Ureter (tissue), 1 donor: ENCODE measurements around the gene ZNF787. TPM values are rescaled to one million over a fixed set of nuclear protein-coding genes. Genes with fewer than 3 reads are reported as not detected.

Experiments used
- DNase-seq: peaks from one replicate; pipeline ENCODE4 v3.0.0-alpha.2; 2020; ENCODE audit warnings: low spot score
- total RNA-seq: library from RNA; stranded (reverse); gene quantifications from one replicate; pipeline ENCODE4 v1.2.4, GENCODE V29; 2023
- donor health status: DM: yes; HTN: yes; CAD: no.

ZNF787 gene
- total RNA-seq, 1 donor from 2014 or later: 32.4 TPM

DNA sequence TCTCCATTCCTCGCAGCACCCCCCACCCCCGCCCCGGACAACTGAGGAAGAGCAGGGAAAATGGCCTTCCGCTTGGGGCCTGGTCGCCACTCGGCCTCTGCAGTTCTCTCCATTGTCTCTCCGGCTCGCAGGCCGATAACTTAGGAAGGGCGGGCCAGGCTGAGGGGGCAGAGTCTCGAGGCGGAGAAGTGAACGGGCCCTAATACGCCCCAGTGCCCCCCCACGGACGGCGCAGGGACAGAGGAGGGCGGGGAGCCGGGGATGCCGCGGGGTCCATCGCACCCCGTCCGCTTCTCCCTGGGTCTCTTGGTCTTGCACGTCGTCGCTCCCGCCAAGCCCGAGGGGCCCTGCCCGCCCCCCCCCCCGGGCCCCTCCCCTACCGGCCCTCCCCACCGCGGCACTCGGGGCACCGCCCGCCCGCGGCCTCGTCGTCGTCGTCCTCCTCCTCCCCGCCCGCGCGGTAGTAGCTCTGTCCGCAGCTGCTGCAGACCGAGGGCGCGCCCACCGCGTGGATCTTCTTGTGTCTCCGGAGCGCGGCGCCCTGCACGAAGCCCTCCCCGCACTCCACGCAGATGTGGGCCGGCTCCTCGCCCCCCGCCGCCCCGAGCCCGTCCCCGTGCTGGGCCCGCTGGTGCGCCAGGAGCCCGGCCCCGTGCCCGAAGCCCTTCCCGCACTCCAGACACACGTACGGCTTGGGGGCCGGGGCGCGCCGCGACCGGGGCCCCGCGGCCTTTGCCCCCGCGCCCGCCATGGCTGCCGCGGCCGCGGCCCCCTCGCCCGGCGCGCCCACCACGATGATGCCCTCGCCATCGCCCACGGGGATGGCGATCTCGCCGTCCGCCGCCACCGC is 33.2 kb downstream of the ZNF787 start:
- DNase-seq: no peak

DNA sequence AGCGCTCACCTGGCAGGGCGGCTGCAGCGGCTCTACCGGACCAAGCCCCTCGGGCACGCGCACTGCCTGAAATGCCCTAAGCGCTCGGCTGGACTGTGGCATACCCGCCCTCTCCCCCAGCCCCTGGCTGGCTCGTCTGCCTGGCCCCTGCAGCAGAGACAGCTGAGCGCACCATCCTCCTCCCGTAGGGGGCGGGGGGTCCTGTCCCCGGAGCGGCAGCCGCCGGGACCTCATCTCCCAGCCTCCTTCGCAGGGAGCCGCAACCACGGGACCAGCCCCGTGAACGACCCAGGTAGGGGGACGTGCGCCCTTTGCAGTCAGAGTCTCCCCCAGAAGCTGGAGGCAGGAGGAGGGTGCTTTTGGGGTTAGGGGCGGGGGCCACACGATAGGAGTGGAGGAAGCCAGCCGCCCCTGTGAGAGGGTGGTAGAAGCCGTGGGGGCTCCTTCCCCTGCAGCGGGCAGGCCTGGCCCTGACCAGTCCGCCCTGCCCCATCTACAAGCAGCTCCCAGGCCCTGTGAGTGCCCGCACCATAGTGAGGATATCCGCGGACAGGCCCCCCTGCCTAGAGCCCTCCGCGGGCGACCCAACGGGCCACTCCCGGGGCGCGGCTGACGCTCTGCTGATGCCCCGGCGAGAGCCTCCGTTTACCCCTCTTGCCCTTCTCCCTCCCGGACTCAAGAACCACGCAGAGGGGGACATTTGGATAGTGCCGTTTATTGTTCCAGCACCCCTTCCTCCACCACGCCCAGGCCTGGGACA is 34.2 kb downstream of the ZNF787 start:
- DNase-seq: no peak

DNA sequence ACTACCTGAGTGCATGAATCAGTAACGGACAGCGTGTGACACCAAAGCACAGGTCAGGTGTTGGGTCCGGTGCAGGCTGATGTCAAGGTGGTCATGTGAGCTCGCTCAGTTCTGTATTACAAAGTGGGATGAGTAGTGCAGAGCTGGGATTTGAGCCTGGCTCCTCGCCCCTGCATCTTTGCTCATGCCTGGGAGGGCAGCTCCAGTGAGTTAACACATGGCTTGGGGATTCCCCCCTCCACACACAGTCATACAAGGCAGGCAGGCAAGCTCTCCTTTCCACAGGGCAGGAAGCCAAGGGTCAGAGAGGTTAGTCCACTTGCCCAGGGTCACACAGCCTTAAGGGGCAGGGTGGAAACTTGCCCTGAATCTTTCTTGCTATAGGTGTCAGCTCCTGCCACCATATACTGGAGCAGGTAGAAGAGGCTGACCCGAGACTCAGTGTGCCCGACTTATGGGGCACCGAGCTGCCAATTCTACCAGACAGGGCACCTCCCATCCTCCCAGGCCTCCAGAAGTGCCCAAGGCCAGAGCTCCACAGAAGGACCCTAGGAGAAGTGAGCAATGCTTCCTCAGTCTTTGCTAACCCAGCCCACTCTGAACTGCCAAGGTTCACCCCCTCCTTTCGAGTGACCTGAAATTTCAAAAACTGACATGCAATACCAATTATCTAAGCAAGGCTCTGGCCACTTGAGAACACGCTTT is 35.4 kb downstream of the ZNF787 start:
- no peak for DNase-seq

DNA sequence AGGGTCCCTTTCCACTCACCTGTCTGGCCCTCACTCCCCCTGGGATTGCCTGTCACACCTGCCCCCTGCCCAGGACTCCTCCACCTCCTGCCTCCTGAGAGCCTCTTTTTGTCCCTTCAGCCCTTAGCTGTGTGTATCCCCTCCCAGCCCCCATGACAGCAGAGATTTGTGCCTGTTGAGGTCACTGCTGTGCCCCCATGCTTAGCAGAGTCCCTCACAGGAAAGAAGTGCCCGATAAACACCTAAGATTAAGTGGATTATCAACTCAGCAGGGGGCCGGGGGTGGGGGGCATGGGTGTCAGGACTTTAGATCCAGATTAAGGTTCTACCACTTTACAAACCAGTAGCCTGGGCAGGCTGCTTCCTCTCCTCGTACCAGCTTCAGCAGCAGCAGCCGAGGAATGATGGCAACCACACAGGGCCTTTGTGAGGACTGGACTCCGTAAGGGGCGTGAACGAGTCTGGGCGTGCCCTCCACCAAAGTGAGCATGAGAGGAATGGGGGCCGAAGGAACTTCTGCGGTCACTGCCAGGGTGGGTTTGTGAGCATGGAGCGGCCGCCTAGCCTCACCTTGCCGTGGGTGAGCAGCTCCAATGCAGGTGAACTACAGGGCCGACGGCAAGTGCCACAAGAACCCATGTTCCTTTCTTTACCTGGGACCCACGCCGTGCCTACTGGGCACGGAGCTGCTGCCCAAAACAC is 36.1 kb downstream of the ZNF787 start:
- no peak for DNase-seq

DNA sequence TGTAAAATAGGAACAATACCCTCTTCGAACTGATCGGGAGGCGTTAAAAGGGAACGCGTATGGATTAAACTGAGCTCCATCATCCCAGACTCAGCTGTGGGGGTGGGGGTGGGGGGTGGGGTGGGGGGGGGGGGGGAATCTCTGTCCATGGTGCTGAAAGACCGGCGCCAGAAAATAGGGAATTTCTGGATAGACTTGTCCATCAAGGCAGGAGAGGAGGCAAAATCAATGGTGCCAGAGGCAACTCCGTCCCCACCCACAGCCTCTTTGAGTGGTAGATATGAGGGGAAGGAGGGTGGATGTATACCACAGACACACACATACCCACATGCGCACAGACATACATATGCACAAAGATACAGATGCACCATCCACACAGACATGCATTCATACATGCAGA is 37.4 kb downstream of the ZNF787 start:
- no peak for DNase-seq

DNA sequence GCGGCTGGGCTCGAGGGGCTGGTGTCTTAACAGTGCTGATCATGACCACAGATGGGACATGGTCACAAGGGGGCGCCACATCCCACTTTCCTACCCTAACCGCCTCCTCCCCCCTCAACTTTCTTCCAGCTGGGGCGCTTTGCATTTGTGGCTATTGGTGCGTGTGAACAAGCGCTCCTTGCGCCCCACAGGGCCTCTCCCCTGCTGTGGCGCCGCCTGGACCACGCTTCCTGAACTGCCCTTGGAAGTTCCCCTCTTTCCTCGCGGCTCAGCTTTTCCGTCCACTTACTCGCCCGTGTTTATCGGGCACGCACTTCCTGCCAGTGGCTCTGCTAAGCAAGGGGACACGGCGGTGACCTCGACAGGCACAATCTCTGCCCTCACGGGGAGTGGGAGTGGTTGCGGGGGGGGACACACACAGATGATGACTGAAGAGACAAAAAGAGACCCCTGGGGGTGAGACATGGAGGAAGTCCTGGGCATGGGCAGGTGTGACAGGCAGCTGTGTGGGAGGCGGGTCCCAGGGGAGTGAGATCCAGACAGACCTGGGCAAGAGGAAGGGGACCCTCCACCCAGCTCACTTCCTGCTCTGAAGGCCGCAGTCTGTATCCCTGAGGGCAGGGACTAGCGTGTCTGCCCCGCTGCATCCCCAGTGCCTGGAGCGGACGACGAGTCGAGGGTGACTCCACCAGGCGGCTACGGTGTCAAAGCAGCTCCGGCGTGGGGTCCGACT is 40.3 kb downstream of the ZNF787 start:
- DNase-seq: peak; percentile 71

DNA sequence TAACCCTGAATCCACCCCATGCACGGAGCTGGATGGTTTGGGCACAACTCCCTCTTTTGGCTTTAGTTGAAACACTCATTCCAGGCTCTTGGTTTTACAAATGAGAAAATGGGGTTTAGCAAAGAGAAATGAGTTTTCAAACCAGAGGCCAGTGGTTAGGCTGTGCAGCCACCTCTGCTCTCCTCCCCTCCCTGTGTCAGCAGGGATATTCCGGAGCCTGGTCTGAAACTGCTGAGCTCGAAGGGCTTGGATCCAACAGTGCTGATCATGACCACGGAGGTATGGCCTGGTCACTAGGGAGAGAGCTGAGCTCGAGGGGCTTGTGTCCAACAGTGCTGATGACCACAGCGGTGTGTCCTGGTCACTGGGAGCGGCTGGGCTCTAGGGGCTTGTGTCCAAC is 41.5 kb downstream of the ZNF787 start:
- DNase-seq: no peak

DNA sequence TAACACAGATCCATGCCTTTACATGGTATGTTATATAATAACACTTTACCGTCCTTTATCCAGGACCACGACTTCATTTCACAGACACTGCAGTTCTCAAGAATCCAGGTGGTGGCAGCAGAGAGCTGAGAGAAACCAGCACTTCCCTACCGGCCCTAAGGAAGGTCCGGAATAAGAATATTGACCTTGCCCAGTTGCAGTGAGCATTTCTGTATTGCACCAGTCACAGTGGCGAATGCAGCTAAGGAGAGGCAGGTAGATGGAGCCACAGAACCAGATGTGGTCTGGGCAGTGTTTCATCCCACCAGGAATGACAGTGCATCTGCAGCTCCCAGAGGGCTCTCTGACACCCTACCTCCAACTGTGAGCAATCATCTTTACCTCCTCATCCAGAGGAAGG is 44.6 kb downstream of the ZNF787 start:
- DNase-seq: no peak

DNA sequence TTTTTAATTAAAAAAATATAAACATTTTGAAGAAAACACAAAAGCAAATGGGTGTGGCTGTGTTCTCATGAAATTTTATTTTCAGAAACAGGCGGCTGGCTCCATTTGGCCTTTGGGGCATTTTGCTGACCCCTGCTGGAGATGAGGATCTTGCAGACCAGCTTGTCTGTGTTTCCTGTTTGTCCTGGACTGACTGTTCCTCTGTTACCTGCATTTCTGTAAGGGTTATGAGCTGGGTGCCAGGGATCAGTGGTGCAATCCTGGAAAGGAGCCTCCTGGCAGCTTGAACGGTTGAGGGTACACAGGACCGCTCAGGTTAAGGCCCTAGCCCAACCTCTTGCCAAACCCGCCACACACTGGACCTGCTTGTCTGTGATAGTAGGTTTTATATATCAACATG is 49.9 kb downstream of the ZNF787 start:
- DNase-seq: no peak

DNA sequence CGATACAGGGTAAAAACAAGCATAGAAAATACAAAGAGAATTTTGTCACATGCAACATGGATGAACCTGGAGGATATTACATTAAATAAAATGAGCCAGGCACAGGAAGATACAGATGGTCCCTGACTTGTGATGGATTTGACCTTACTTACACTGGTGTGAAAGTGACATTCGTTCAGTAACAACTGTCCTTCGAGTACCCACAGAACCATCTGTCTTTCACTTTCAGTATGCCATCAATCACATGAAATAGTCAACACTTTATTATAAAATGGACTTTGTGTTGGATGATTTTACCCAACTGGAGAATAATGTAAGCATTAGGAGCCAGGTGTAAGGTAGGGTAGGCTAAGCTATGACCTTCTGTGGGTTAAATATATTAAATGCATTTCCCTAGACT is 51.5 kb downstream of the ZNF787 start:
- no peak for DNase-seq

DNA sequence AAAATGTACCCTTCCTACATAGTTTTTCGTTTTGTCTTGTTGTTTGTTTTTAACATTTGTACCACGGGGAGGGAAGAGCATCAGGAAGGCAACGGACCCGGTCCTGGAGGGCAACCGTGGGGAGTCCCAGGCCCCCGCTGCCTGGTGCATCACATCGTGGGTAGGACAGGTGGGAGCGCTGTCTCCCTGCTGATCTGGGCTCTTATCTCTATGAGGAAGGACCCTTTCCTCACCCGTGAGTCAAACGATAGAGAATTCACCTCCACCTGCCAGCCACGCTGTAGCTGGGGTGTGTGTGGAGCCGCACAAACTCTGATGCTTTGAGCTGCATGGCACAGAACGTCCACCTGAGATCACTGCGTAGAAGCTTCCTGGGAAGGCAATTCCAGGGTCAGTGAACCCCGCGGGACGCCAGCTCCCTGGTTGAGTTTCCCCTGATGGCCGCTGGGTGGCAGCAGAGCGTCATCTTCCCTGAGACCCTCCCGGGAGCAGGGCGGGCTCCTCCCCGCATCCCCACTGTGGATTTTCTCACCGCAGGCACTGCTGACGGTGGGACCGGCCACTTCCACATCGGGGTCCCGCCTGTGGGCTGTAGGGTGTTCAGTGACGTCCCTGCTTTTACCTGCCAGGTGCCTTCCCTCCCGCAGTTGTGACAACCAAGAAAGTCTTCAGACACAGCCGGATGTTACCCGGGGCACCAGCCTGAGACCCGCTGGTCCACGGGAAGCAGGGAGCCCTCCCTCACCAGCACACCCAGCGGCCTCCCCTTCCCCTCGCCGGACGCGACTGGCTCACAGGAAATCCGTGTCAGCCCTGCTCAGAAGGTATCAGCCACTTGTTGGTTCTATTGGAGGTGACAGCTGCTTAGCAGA is 54.7 kb downstream of the ZNF787 start:
- no peak for DNase-seq

DNA sequence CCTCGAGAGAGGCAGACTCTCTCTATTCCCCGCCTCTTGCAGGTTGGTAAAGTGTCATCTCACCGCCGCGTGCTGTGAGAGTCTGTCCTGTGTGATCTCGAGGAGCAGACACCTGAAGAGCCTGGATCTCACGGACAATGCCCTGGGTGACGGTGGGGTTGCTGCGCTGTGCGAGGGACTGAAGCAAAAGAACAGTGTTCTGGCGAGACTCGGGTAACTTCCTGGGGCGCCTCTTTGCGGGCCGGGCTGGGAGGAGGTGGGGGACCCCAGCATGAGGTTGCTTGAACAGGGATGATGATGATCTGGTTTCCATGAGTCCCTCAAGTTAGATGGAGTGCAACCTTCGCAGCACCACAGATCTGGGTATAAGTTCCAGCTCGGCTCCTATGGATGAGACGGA is 67.5 kb downstream of the ZNF787 start:
- no peak for DNase-seq

Other genes starting within 250 kb of the ZNF787 start
- gene NLRP13, start 189.0 kb downstream of the ZNF787 start, total RNA-seq: not detected
- gene NLRP8, start 173.5 kb downstream of the ZNF787 start, total RNA-seq: not detected
- gene NLRP5, start 134.5 kb downstream of the ZNF787 start, total RNA-seq: not detected
- gene ZNF444, start 20.0 kb upstream of the ZNF787 start, total RNA-seq: 25.8 TPM
- gene GALP, start 54.7 kb upstream of the ZNF787 start, total RNA-seq: not detected
- gene ZSCAN5B, start 76.5 kb upstream of the ZNF787 start, total RNA-seq: not detected
- not detected for gene ZSCAN5C, start 81.0 kb upstream of the ZNF787 start, total RNA-seq
- not detected for gene EDDM13, start 151.5 kb upstream of the ZNF787 start, total RNA-seq
- 31.1 TPM for gene ZSCAN5A, start 193.5 kb upstream of the ZNF787 start, total RNA-seq